Measurements from ENCODE around the gene PAK1IP1. TPM values are rescaled to one million over a fixed set of nuclear protein-coding genes. Genes with fewer than 3 reads are reported as not detected.

Gene PAK1IP1
- total and polyA plus RNA-seq, 2 donors (not counting 3 experiments of a cell fraction or from before 2014, with no cell fraction given) = 10.6 to 20.6 TPM

GRCh38 chr6:10743515-10743914 lies 48.7 kb downstream of the PAK1IP1 start:
- Histone ChIP-seq H3K4me3 (replicated peaks in 1 of 3; ENCODE audit: insufficient read depth in 1 of 3, low read depth in 1 of 3, low read length in 3 of 3) (no peak overlapping the region), H3K79me2 (ENCODE audit: control insufficient read depth, insufficient read depth, low read length) (peaks cover 8% of the 10 kb centered on the region), H3K36me3 (ENCODE audit: control insufficient read depth in 2 of 2, extremely low read depth in 1 of 2, insufficient read depth in 2 of 2, low read length in 2 of 2) (no peaks in the 10 kb centered on the region), H3K4me1 (ENCODE audit: control insufficient read depth, extremely low read depth, insufficient read depth, low read length) (peaks cover 12% of the 10 kb centered on the region), H3K27ac (ENCODE audit: insufficient read depth, low read depth, low read length) (no peak overlapping the region), H4K20me1 (replicated peaks; ENCODE audit: control insufficient read depth, extremely low read depth, insufficient read depth, low read length) (no peaks in the 10 kb centered on the region), H3K4me2 (ENCODE audit: insufficient read depth, low read length) (no peak overlapping the region), H3K9me1 (replicated peaks; ENCODE audit: control insufficient read depth, extremely low read depth, insufficient read depth, low read length) (no peaks in the 10 kb centered on the region), H2AFZ (ENCODE audit: low read depth, low read length) (no peak overlapping the region), H3K27me3 (ENCODE audit: control insufficient read depth in 2 of 2, insufficient read depth in 2 of 2, low read length in 2 of 2) (no peaks in the 10 kb centered on the region), H3K9ac (replicated peaks; ENCODE audit: extremely low read depth, insufficient read depth, low read length) (no peak overlapping the region), H3K9me3 (replicated peaks; ENCODE audit: control insufficient read depth, insufficient read depth, low read length) (no peaks in the 10 kb centered on the region)
- TF ChIP-seq EZH2 (IDR thresholded peaks at IDR 0.05; ENCODE audit: borderline replicate concordance, low read depth, low read length, severe bottlenecking) (no peak), POLR2A (IDR thresholded peaks at IDR 0.05; ENCODE audit: low read depth, low read length) (no peak), MAX (IDR thresholded peaks at IDR 0.05; ENCODE audit: insufficient read depth, insufficient read length) (no peak), CTCF (IDR thresholded peaks at IDR 0.05; ENCODE audit: extremely low read depth in 1 of 2, insufficient read depth in 1 of 2, low read depth in 1 of 2, low read length in 2 of 2) (no peak), JUN (IDR thresholded peaks at IDR 0.05; ENCODE audit: borderline replicate concordance, insufficient read depth, insufficient read length, low read depth) (no peak), MYC (IDR thresholded peaks at IDR 0.05; ENCODE audit: low read depth, low read length) (no peak), FOS (IDR thresholded peaks at IDR 0.05; ENCODE audit: borderline replicate concordance, insufficient read depth, low read length) (no peak)
- FAIRE-seq (no peak), DNase-seq (ENCODE audit: low read depth, low spot score) (no peak)
- intact Hi-C loops (cut with micrococcal nuclease) (no loop called here), dilution Hi-C loops (cut with MboI; ENCODE audit: extremely low pct_ligation_motif_present, low sequenced_read_pairs) (no loop called here)
- CTCF ChIA-PET = interaction anchor here (1.2 to 1.8 kb wide), 2 partner anchors 14 to 16 kb away, joined by 4 read pairs; no protein-coding TSS in a partner anchor
- POLR2A ChIA-PET = interaction anchor here (1.0 kb wide), 1 partner anchor 13 kb away, joined by 3 read pairs; no protein-coding TSS in a partner anchor
- BruUV-seq (replicated peaks) = no TSS peak

All from endothelial cell of umbilical vein (primary cell).